Measurements from ENCODE around the gene PPARG.

Gene PPARG

DNA sequence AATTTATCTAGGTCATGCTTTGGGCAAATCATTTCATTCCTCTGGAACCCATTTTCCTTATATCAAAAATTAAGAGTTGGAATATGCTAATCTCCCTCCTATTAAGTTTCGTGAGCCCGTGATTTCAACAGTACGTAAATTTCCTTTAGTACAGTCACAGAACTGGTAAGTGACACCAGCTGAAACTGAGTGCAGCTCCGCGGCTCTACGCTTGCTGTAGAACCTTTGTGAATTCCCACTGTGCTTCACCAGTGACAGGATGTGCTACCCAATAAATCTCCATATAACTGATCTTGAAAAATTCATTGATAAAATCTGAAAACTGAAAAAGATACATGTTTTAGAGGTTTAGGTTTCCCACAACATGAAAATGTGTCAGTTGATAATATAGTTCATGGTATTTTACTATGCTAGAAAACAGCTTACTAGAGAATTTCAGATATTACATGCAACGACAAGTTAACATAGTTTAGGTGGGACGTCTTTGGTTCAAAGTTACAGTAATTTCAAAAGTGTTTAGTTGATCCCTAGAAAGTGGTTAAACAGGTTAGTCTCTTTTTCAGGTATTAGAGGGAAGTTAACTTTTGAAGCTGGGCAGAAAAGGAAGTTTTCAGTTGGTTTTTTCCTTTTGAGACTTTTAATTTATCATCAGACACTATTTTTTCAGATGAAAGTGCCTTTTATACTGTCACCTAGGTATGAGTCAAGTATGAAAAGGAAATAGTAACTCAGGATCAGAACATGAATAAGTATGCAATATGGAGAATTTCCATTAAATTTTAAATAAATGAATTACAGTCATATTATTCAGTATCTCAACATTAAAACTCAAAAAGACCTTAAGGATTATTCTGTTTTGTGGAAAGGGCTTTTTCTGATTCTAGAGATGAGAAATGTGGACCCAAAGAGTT, 57.0 kb downstream of the PPARG start:
- DNase-seq: no peak

DNA sequence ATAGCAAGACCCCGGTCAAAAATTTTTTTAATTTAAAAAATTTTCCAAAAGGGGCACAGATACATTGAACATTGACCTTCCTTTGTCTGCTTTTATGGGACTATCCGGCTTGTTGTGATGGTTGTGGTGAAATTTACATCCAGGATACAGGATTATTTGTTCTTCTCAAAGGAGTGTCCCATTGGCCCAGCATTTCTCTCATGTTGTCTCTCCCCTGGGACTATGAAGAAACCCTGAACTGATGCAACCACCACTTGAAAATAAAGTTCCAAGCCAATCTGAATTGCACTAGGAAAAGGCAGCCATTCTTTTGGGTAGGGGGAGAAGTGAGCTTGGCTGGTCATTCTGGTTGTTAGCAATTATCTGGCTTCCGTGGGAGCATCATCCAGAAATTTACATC, 58.4 kb downstream of the PPARG start:
- no peak for DNase-seq

DNA sequence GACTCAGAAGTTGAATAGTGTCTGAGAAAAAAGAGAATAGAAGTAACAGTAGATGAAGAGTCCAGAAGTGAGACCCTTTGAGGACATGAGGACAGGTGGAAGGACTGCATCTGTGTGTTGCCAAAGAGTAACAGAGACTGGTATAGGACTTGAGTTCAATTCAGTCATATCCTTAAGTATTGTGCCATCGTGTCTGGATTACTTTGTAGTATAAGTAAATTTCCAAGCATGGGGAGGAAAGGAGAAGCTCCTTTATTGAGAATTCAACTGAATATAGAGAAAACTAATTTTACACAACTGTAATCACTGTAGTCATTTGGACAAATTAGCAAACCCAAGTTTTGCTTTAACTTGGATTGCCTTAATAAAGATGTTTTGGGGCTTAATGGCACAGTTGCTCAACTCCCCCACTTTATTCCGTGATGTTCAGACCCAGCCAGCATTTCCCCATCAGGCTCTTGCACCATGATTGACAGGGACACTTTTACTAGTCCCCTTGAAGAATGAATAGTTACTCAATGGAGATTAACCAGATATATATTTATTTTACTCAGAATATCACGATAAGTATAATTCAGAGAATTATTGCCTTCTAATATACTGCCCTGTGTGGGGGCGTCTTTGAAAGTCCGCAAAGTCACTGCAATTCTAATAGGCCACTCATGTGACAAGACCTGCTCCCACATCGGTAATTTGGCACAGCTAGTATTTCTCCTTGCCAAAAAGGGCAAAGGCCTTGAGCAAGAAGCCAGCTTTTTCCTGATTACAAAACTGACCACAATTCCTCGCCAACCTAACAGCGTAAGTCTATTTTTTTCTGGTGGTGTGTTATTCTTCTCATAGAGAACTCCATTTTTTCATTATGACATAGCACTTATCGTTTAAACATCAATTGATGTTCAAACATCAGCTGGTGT, 61.3 kb downstream of the PPARG start:
- DNase-seq: no peak

DNA sequence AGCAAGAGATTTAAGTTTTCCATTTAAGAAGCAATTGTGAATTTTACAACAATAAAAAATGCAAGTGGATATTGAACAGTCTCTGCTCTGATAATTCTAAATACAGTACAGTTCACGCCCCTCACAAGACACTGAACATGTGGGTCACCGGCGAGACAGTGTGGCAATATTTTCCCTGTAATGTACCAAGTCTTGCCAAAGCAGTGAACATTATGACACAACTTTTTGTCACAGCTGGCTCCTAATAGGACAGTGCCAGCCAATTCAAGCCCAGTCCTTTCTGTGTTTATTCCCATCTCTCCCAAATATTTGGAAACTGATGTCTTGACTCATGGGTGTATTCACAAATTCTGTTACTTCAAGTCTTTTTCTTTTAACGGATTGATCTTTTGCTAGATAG, 62.3 kb downstream of the PPARG start:
- DNase-seq: no peak

DNA sequence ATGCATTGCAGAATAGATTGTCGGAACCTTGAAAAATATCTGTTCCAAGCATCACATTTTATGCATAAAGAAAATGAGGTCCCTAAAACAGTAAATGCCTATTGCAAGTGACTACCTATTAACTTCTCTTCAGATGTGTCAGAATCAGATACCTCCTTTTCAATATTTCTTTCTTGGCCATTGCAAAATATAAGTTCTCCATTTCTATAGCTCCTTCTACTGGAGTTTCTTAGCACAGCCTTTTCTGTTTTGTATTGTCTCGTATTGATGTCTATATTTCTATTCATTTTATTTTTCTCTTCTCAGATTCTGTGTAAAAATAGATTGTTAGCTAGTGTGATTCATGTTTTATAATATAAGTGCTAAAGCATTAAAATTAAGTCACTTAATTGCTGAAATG, 63.4 kb downstream of the PPARG start:
- no peak for DNase-seq

DNA sequence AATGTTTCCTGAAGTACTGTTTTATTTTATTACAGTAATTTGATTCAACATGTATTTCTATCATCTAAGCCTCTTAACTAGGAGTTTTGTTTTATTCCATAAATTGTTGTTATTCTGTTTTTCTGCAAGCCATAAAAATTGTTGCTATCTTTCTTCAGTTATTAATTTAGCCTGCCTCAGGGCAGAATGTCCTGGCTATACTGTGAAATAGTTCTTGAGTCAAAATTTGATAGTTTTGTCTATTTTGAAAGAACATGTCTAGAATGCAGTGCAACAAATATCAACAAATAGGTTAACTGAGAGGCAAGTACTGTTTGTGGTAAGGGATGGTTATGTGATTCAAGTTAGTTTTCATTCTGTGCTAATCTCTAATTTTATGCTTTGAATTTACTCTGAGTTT, 63.9 kb downstream of the PPARG start:
- no peak for DNase-seq

DNA sequence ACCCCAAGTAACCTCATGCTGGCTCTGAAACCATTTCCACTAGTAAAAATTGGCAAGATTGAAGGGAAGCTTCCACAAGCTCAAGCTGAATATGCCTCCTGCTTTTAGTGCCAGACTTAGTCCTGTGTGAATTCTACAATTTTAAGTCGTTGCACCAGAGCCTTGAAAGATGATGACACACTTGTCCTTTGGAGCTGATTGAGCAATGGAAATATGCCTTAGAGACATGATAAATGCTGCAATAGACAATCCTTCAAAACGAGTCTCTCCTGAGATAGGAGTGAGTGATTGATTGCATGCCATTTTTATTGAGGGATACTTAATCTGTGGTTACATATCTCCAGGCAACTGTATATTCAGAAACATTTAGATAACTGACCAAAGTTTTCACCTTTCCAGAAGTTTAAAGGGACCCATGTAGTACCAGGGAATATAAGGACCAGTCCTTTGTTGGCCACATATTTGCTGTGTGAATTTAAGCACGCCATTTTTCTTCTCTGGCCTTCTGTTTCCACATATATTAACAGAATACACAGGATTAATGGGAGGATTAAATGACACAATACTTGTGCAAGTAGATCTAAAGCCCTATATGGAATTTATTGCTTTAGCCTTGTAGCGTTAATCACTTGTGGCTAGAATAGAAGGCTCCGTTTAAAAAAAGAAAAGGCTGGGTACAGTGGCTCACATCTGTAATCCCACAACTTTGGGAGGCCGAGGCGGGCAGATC, 65.1 kb downstream of the PPARG start:
- no peak for DNase-seq

DNA sequence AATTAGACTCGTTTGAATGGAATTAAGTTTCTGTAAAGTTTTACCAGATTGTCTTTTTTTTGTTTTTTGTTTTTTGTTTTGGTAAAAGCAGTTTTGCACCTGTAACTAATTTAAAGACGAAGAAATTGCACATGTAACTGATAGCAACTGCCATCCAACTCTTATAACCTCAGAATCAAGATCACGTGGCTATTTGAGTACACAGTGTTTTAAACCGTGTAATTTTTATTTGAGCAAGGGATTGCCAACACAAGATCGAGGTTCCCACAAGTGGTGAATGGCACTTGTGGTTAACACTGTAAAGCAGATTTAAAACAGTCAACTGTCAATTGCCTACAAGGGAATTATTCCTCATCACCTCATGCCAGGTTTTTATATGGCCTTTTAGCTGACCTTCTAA, 67.3 kb downstream of the PPARG start:
- no peak for DNase-seq

DNA sequence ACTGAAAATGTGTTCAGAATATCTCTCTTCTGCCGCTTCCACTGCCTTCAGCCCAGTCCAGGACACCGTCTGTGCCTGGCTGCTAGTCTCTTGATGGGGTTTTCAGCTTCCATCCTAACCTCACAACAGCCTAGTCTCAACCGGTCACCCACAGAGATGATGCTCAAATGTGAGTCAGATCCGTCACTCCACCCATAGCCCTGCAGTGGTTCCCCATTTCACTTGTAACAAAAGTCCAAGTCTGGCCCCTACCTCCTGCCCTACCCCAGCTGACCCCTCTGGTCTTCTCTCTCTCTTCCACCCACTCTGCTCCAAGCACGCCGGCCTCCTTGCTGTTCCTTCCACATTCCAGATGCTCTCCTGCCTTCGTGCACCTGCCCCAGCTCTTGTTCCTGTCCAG, 68.1 kb downstream of the PPARG start:
- DNase-seq: no peak

DNA sequence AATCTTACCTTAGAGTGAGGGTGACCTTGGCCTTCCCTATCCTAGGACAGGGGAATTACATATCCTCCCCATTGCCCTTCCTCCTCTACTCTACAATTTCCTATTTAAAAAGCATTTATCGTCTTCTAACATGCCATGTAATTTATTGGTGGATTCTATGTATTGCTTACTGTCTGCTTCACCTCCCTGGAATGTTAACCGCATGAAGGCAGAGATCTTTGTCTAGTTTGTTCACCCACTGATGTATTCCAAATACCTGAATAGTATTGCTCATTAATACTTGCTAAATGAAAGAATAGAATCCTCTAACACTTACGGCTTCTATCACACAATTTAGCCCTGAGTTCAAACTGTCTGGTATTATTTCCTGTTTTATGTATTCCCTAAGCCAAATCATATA, 68.6 kb downstream of the PPARG start:
- no peak for DNase-seq

DNA sequence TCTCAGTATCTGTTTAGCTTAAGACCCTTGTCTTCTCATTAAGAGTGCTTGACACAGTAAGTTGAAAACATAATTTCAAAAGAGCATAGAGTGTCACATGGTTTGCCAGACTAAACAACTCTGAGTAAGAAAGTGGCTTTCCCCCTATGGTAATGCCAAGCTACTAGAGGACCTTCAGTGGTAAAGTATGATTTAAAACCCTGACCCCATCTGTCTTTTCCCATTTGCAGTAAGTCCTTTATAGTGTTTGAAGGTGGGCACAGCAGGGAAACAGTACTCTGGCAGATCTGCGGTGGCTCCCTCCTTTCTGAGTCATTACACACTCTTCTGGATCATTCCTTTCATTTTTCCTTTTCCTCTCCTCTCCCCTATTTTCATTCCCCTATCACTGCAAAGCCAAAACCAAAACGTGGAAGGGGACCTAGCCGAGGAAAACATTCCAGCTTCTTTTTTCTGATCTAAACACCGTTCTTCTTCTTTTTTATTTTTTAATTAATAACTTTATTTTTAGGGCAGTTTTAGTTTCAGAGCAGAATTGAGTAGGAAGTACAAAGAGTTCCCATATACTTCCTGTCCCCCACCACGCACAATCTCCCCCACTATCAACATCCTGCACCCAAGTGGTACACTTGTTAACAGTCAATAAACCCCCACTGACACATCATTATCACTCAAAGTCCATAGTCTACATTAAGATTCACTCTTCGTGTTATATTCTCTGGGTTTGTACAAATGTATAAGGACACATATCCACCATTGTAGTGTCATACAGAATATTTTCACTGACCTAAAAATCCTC, 74.7 kb downstream of the PPARG start:
- no peak for DNase-seq

DNA sequence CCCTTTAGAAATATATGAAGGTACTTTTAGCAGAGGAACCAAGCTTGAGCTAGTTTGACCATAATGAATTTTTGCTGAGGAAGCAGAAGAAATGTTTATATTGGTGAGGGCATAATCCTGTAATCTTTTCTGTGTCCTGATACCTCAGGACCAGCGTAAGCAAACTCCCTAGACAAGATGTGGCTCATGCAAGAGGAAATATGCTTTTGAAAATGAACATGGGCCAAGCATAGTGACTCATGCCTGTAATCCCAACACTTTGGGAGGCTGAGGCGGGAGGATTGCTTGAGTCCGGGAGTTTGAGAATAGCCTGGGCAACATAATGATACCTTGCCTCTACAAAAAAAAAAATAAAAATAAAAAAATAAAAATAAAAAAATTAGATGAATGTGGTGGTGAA, 78.5 kb downstream of the PPARG start:
- no peak for DNase-seq

DNA sequence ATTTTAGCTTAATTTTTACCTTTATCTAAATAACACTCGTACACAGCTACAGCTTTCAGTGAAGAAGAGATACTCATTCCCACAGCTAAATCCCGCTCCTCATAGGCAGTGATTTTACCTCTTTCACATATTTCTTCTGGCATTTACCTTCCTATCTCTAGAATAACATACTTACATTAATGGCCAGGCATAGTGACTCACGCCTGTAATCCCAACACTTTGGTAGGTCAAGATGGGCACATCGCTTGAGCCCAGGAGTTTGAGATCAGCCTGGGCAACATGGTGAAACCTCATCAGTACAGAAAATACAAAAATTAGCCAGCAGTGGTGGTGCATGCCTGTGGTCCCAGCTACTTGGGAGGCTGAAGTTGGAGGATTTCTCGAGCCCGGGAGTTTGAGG, 80.2 kb downstream of the PPARG start:
- DNase-seq: no peak

DNA sequence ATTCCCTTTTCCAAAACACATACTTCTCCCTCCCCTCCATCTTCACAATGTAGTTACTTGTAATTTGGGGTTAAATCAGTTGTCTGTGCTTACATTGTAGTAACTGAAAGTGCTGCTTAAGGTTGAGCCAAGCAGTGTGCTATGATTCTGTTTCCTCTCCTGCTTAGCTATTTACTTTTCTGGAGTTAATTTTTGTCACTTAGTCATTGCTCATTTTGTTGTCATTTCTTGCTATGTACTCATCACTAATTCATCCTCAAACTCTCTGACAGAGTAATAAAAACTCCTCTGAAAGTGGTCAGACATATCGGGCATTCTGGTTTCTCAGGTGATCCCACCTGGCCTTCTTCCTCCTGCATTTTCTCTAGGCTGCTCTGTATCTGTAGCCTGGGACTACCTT, 80.7 kb downstream of the PPARG start:
- DNase-seq: no peak

DNA sequence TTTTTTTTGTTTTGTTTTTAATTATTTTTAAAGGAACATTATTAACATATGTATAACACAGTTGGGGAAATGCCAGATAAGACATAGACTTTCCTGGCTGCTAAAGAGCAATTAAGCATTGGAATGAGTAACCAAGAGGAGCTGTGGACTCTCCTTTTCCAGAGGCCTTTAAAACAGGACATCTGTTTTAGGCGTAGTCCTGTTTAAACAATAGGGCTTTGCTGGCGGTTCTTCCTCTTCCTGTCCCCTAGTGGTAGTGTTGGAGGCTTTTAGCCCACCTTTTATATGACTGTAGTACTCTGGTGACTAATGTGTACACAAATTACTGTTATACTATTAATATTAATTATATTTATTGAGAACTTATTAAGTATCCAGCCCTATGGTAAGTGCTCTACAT, 81.9 kb downstream of the PPARG start:
- no peak for DNase-seq

DNA sequence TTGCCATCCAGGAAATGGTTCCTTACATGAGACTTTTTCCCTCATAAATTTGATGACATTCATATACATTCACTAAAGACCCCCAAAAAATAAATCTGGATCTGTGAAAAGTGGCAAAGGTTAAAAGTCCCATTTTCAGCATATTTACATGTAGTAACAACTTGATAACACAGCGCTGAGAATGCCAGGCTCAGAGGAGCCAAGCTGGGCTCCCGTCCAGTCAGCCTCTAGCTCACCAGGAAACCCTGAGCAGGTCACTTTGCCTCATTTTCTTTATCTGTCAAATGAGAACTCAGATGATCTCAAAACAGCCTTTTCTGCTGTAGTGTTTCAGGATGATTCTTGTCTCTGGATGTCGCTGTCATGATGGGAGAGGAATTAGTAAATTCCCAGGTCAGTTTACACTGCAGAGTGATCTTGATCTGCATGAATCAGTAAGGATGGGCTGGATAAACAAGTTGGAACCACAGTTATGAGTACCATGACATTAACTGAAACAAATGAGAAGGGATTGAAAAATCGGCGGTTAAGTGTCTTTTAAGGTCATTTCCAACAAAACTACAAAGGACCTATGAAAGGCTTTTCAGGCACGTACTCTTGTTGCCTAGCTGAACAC, 82.8 kb downstream of the PPARG start:
- DNase-seq: no peak

DNA sequence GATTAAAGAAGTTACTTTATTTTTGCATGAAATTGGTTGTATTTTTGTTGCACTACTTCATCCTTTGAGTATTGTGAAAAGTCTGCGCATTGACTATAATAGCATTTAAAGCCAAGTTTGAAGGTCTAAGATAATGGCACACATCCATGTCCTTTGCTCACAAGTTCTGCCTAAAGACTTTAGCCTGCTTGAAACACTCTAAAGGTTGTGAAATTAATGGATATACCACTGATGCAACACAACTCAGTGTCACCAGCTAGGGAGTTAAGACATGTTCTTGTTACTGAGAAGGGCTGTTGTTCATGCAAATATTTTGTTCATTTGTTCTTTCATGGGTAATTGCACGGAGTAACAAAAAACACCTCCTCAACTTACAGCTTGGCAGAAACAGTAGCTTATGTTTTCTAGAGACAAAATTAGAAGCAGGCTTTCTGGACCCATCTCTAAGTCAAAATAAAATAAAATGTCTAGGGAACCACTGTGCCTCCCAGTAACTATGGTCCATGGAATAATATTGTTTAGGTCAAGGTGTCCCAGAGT, 83.9 kb downstream of the PPARG start:
- DNase-seq: no peak

DNA sequence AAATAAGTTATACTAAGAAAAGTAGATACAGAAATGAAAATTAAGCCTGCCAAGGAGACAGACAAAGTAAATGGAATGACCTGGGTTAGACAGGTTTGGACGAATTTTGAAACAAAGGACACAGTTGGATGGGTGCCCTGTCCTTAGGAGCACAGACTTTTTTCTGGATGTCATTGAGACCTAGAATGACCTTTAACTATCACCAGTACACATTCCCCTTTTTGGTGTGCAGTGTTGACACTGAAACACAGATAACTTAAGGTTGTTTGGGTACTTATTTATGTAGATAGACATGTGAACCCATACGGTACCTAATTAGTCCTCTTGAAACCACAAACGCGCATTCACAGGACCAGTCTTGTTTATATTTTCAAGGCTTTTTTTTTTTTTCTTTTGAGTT, 86.7 kb downstream of the PPARG start:
- no peak for DNase-seq

DNA sequence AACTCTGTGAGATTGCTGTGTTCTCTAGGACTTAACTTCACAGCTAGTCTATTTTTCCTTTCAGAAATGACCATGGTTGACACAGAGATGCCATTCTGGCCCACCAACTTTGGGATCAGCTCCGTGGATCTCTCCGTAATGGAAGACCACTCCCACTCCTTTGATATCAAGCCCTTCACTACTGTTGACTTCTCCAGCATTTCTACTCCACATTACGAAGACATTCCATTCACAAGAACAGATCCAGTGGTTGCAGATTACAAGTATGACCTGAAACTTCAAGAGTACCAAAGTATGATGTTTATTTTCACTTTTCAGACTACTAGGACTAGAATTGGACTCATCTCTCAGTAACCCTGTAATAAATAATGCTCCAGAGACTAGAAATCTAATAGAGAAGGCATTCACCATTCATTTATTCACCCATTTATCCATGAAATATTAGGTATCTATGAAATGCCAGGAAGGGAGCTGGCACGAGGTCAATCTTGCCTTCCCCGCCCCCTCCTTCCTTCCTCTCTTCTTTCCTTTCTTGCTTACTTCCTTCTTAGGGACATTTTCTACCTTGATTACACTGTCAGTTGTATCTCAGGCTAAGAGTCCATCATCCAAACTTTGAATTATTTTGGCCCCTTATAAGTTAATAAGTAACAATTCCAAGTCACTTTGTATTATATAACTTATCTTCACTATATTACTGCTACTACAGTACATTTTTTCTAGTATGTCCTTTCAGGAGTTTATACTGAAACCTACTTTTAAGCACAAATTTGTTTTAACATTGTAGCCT, 91.0 kb downstream of the PPARG start:
- no peak for DNase-seq

DNA sequence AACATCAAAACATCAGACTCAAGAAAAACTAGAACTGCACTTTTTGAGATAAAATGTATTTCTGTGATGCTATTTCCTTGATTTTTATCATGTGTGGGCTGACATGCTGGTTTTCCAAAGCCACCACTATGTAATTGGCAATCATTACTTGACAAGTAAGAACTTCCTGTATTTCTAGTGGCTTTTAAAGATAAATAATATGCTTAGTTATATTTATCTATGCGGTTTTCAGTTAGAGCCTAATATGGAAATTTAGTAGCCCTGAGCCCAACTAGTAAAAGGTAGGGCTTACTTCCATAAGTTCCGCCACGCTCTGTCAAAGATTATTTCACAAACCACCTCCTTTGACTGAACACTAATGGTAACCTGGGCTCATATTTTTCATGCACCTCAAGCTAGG, 91.6 kb downstream of the PPARG start:
- DNase-seq: no peak

DNA sequence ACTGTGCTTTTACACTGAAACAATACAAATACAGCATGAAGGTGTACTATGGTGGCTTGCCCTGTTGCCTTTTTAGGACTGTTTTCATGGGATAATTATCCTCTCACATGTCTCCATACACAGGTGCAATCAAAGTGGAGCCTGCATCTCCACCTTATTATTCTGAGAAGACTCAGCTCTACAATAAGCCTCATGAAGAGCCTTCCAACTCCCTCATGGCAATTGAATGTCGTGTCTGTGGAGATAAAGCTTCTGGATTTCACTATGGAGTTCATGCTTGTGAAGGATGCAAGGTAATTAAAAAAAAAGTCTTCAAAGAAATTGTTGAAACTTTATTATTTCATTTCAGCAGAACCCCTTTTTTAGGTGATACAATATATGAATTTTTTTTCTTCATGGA, 92.3 kb downstream of the PPARG start:
- DNase-seq: no peak
